22Rv1 (cell line): ENCODE results near the gene RAPGEF4.

ENCODE experiments used
- H3K27ac ChIP-seq: fragments of 450-650 bp; 2 replicates; pipeline ENCODE4 v1.5.1; 2017
- ZFX ChIP-seq: fragments of 450-650 bp; IDR thresholded peaks from 2 replicates; pipeline ENCODE4 v1.6.1; 2017; ENCODE audit warnings: antibody characterized with exemption, borderline replicate concordance
- TF ChIP-seq, protein P1 (sequence below): fragments of 450-650 bp; IDR thresholded peaks from 2 replicates; pipeline ENCODE4 v1.5.1; 2017; ENCODE audit warnings: mild to moderate bottlenecking

The RAPGEF4 gene

DNA sequence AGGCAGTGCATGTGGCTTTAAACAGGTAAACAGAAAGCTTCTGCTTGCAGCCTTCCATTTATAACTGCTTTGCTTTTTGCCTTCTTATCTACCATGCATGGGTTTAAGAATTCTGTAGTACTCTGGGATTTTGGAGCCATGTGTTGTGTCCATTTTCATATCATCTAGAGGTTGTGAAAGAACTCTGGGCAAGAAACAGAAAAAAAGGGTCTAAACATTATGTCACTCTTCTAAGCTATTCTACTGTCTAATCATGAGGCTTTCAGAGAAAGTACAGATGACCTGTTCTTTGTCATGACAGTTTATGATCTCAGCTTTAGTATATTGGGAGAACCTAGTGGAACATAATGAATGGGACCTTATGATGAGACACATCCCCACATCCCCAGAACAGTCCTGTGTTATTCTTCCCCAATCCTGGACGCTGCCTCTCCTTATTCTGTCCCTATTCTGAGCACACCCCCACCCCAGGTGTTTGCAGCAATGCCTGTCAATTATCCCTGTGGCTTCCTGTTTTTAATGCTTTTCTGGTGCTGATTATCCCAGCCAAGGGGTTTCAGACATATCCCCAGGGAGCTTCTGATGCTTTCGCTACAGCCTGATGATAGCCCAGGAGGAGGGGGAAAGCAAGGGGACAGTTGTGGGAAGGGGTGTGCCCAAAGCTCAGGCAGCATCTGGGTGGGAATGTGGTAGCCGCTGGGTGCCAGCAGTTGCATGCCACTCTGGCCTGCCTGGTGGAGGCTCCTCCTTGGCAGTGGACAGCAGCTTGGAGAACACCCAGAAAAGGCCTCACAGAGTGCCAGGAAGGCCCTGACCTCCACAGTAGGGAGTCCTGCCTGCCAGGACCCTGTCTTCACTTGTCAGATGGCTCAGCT, 170.5 kb downstream of the RAPGEF4 start:
- TF ChIP-seq ZFX = no peak
- TF ChIP-seq, protein P1, sequence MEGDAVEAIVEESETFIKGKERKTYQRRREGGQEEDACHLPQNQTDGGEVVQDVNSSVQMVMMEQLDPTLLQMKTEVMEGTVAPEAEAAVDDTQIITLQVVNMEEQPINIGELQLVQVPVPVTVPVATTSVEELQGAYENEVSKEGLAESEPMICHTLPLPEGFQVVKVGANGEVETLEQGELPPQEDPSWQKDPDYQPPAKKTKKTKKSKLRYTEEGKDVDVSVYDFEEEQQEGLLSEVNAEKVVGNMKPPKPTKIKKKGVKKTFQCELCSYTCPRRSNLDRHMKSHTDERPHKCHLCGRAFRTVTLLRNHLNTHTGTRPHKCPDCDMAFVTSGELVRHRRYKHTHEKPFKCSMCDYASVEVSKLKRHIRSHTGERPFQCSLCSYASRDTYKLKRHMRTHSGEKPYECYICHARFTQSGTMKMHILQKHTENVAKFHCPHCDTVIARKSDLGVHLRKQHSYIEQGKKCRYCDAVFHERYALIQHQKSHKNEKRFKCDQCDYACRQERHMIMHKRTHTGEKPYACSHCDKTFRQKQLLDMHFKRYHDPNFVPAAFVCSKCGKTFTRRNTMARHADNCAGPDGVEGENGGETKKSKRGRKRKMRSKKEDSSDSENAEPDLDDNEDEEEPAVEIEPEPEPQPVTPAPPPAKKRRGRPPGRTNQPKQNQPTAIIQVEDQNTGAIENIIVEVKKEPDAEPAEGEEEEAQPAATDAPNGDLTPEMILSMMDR = no peak
- no peak overlapping the region for H3K27ac ChIP-seq

DNA sequence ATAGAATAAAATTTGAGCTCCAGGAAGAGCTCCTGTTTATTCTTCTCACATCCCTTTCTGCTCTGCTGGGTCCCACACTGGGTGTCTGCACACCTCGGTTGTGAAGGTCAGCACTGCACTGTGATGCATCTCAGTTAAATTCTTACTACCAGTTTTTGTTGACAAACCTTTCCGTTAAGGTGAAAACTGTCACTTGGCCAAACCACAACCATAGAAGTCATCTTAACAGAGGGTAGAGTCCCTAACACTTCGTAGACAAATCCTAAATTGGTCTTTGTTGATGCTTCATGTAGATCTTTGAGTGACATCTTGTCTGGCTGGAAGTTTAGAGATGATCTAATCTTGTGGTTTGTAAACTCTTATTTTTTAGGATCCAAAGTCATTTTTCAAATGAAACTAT, 172.6 kb downstream of the RAPGEF4 start:
- no peak for TF ChIP-seq ZFX
- TF ChIP-seq, protein P1 = no peak
- no peak overlapping the region for H3K27ac ChIP-seq

DNA sequence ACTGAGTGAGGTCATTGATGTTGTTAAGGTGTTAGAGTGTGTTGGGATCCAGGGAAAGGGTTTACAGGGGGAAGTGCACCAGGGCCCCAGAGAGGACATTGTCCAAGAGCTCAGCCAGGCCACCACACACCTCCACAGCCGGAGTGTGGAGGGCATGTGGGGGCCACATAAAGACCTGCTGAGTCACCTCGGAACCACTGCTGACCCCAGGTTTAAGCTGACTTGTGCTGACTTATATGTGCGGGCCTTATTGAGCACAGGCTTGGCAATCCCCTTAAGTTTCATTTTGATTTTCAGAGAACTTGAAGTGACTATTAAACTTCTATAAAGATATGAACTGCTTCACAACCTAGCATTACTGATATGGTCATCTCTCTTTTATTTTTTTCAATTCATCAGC, 173.8 kb downstream of the RAPGEF4 start:
- no peak for TF ChIP-seq ZFX
- TF ChIP-seq, protein P1 = no peak
- no peak overlapping the region for H3K27ac ChIP-seq

DNA sequence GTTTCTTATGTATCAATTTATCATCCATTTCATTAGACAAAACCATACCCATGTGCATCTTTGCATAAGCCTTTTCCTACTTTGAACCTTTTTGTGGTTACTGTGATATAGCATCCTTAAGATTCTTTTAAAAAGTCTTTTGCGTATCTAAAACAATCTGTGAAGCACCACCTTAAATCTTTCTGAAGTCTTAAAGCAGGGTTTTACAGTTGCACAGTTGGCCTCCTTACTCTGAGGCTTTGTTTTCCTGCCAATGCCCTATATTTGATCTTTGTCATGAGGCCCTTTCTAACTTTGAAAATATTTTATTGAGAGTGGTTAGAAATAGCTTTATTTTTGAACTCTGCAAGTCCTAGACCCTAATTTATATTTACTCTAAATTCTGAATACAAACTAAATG, 176.6 kb downstream of the RAPGEF4 start:
- TF ChIP-seq, protein P1 = no peak
- no peak for TF ChIP-seq ZFX
- H3K27ac ChIP-seq = no peak overlapping the region

DNA sequence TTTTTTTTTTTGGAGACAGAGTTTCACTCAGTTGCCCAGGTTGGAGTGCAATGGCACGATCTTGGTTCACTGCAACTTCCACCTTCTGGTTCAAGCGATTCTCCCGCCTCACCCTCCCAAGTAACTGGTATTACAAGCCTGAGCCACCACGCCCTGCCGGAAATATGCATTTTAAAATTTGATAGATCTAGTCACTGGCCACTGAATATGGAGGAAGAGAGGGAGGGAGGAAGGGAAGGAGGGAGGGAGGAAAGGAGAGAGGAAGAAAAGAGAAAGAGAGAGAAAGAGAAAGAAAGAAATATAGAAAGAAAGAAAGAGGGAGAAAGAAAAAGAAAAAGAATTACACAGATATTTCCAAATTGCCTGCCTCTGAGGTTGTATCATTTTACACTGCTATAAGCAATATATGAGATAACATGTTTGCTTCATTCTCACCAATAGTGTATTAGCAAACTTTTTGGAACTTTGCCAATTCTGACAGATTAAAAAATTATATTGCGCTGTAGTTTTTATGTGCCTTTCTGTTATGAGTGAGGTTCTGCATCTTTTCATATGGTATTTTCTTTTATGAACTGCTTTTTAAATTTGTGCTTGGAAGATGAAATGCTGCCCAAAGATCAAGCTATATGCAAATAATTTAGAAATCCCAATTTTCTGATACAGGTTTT, 178.8 kb downstream of the RAPGEF4 start:
- no peak for TF ChIP-seq ZFX
- TF ChIP-seq, protein P1 = no peak
- no peak overlapping the region for H3K27ac ChIP-seq

DNA sequence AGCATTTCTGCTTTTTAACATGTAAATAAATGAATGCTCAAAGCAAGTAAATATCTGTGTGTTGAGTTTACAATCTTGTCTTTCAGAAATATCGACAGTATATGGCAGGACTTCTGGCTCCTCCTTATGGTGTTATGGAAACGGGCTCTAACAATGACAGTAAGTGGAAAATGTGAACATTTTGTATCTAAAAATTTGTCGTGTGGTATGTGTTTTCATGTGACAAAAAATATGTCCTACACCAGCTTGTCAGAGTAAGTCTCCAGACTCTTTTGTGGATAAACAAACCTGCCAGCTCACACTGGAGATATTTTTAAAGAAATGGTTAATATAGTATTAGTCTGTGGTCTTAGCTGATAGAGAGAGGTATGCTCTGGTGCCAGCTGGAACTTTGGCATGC, 182.1 kb downstream of the RAPGEF4 start:
- no peak overlapping the region for H3K27ac ChIP-seq
- TF ChIP-seq ZFX = no peak
- TF ChIP-seq, protein P1 = no peak

DNA sequence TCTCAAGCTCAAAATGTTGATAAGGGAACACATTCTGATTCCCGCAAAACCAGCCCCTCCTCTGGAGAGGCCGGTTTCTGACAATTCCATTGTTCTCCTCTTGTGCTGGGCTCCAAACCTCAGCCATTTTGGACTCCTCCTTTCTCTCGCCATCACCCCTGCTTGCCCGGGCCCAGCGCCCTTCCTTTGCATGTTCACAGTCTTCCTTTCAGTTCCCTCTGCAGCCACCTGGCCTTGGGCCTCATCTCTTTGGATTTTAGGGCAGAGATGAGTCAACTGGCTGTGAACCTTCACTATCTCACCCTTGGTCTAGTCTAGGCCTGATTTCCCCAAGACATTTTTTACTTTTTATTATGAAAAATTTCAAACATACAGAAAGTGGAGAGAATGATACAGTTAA, 184.1 kb downstream of the RAPGEF4 start:
- no peak overlapping the region for H3K27ac ChIP-seq
- no peak for TF ChIP-seq ZFX
- TF ChIP-seq, protein P1 = no peak
